ENCODE measurements around the gene STPG3. TPM values are rescaled to one million over a fixed set of nuclear protein-coding genes. Genes with fewer than 3 reads are reported as not detected.

STPG3 gene
- polyA plus RNA-seq, 1 of the 3 experiments (the other 2 are of a cell fraction): not detected

- peaks cover 4% of the 10 kb centered on the region; the same call in 1 of the 2 replicates for H3K79me2 ChIP-seq (ENCODE audit: insufficient read depth)
- no peak overlapping the region for H3K4me3 ChIP-seq (ENCODE audit: low read depth in 2 of 2, low read length in 1 of 2)
- POLR2A ChIA-PET: no interaction called here
- peaks cover 3% of the 10 kb centered on the region for H3F3A ChIP-seq (replicated peaks; ENCODE audit: insufficient read depth)
- WGBS (ENCODE audit: low lambda C conversion rate): 84% methylated on average over 15 of the region's 24 CpGs
- peaks cover 0 to 29% of the 10 kb centered on the region in 2 experiments; a peak in 1 of 4 replicates for H3K4me1 ChIP-seq (ENCODE audit: control insufficient read depth in 1 of 2, insufficient read depth in 2 of 2, low read depth in 1 of 2, low read length in 1 of 2)
- no peaks in the 10 kb centered on the region for H3K9me3 ChIP-seq
- no peaks in the 10 kb centered on the region for H3K9me2 ChIP-seq
- H3K36me3 ChIP-seq (replicated peaks in 1 of 2; ENCODE audit: control insufficient read depth in 1 of 2, insufficient read depth in 2 of 2, low read length in 1 of 2): no peaks in the 10 kb centered on the region
- no peak overlapping the region for H3K9ac ChIP-seq
- no peak for DNase-seq
- CTCF ChIA-PET: no interaction called here
- no peaks in the 10 kb centered on the region for H4K20me1 ChIP-seq (ENCODE audit: insufficient read depth)
- no peaks in the 10 kb centered on the region for H3K27me3 ChIP-seq (ENCODE audit: insufficient read depth)
- H3K4me2 ChIP-seq: no peak overlapping the region
- TF ChIP-seq, protein P1, sequence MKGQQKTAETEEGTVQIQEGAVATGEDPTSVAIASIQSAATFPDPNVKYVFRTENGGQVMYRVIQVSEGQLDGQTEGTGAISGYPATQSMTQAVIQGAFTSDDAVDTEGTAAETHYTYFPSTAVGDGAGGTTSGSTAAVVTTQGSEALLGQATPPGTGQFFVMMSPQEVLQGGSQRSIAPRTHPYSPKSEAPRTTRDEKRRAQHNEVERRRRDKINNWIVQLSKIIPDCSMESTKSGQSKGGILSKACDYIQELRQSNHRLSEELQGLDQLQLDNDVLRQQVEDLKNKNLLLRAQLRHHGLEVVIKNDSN (IDR thresholded peaks at IDR 0.05; ENCODE audit: borderline replicate concordance, low read depth): no peak
- TF ChIP-seq SIN3A (IDR thresholded peaks at IDR 0.05; ENCODE audit: borderline replicate concordance, low read depth, low read length) (no peak), EZH2phosphoT487 (IDR thresholded peaks at IDR 0.05; ENCODE audit: borderline replicate concordance, low read depth) (no peak), MXI1 (IDR thresholded peaks at IDR 0.05; ENCODE audit: low read depth, low read length) (no peak), USF2 (IDR thresholded peaks at IDR 0.05; ENCODE audit: borderline replicate concordance, low read depth, low read length) (no peak), TAF1 (IDR thresholded peaks at IDR 0.05; ENCODE audit: borderline replicate concordance, low read depth, low read length) (no peak), NRF1 (IDR thresholded peaks at IDR 0.05; ENCODE audit: low read depth, low read length) (no peak), ELF1 (IDR thresholded peaks at IDR 0.05) (no peak), RXRA (IDR thresholded peaks at IDR 0.05; ENCODE audit: borderline replicate concordance, low read depth) (no peak)
- TF ChIP-seq, protein P2, sequence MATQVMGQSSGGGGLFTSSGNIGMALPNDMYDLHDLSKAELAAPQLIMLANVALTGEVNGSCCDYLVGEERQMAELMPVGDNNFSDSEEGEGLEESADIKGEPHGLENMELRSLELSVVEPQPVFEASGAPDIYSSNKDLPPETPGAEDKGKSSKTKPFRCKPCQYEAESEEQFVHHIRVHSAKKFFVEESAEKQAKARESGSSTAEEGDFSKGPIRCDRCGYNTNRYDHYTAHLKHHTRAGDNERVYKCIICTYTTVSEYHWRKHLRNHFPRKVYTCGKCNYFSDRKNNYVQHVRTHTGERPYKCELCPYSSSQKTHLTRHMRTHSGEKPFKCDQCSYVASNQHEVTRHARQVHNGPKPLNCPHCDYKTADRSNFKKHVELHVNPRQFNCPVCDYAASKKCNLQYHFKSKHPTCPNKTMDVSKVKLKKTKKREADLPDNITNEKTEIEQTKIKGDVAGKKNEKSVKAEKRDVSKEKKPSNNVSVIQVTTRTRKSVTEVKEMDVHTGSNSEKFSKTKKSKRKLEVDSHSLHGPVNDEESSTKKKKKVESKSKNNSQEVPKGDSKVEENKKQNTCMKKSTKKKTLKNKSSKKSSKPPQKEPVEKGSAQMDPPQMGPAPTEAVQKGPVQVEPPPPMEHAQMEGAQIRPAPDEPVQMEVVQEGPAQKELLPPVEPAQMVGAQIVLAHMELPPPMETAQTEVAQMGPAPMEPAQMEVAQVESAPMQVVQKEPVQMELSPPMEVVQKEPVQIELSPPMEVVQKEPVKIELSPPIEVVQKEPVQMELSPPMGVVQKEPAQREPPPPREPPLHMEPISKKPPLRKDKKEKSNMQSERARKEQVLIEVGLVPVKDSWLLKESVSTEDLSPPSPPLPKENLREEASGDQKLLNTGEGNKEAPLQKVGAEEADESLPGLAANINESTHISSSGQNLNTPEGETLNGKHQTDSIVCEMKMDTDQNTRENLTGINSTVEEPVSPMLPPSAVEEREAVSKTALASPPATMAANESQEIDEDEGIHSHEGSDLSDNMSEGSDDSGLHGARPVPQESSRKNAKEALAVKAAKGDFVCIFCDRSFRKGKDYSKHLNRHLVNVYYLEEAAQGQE (IDR thresholded peaks at IDR 0.05; ENCODE audit: low read depth, low read length): no peak
- TF ChIP-seq, protein P3, sequence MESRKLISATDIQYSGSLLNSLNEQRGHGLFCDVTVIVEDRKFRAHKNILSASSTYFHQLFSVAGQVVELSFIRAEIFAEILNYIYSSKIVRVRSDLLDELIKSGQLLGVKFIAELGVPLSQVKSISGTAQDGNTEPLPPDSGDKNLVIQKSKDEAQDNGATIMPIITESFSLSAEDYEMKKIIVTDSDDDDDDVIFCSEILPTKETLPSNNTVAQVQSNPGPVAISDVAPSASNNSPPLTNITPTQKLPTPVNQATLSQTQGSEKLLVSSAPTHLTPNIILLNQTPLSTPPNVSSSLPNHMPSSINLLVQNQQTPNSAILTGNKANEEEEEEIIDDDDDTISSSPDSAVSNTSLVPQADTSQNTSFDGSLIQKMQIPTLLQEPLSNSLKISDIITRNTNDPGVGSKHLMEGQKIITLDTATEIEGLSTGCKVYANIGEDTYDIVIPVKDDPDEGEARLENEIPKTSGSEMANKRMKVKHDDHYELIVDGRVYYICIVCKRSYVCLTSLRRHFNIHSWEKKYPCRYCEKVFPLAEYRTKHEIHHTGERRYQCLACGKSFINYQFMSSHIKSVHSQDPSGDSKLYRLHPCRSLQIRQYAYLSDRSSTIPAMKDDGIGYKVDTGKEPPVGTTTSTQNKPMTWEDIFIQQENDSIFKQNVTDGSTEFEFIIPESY (IDR thresholded peaks at IDR 0.05; ENCODE audit: borderline replicate concordance, low read depth): no peak
- no peak overlapping the region for H3K27ac ChIP-seq (ENCODE audit: low read depth in 2 of 2, low read length in 1 of 2)
- no peak overlapping the region for H2AFZ ChIP-seq (ENCODE audit: low read depth)
Measured at GRCh38 chr9:137232510-137232909, 18.6 kb upstream of the STPG3 start.

Measured in SK-N-SH (cell line).